Vagina (tissue), 2 donors: ENCODE results near the gene PRKACG. TPM values are rescaled to one million over a fixed set of nuclear protein-coding genes. Genes with fewer than 3 reads are reported as not detected.

Source experiments
- DNase-seq, 2 donors: peaks; one replicate each; pipeline ENCODE4 v3.0.0-alpha.2; 2017; ENCODE audit errors: extremely low spot score in 2 of 2
- H3K27ac ChIP-seq: fragments of 200-600 bp; sonication (generic); one replicate; pipeline ENCODE4 v1.5.1; 2019
- H3K27me3 ChIP-seq: fragments of 200-600 bp; sonication (generic); one replicate; pipeline ENCODE4 v1.5.1; 2019
- H3K36me3 ChIP-seq, 2 donors: fragments of 200-600 bp; sonication (generic); one replicate each; pipeline ENCODE4 v1.5.1; 2017 to 2019
- H3K4me1 ChIP-seq: fragments of 200-600 bp; sonication (generic); one replicate; pipeline ENCODE4 v1.5.1; 2019
- H3K4me3 ChIP-seq, 2 donors: fragments of 200-600 bp; sonication (generic); 1 replicate in 1 of 2; 2 replicates in 1 of 2; pipeline ENCODE4 v1.5.1; 2016 to 2019
- H3K9me3 ChIP-seq: fragments of 200-600 bp; sonication (generic); one replicate; pipeline ENCODE4 v1.5.1; 2019
- CTCF ChIP-seq, 3 experiments: fragments of 450-650 bp in 2 of 3; fragments of 200-600 bp in 1 of 3; sonication (generic) in 1 of 3; IDR thresholded peaks; one replicate each; pipeline ENCODE4 v1.5.1; 2017 to 2019; ENCODE audit warnings: antibody characterized with exemption in 3 of 3, mild to moderate bottlenecking in 2 of 3, moderate library complexity in 2 of 3
- POLR2A ChIP-seq, 2 donors: fragments of 450-650 bp; IDR thresholded peaks; one replicate each; pipeline ENCODE4 v1.6.1; 2017; ENCODE audit warnings: antibody characterized with exemption in 2 of 2, mild to moderate bottlenecking in 2 of 2, moderate library complexity in 2 of 2
- POLR2AphosphoS5 ChIP-seq, 2 donors: sonication (generic); formaldehyde crosslinking; IDR thresholded peaks; one replicate each; pipeline ENCODE4 v1.9.0; 2017; ENCODE audit warnings: antibody characterized with exemption in 2 of 2, mild to moderate bottlenecking in 2 of 2, low read depth in 1 of 2; ENCODE audit not compliant: insufficient read depth in 1 of 2
- intact Hi-C: fragments of 100-400 bp; cut with DNase I; formaldehyde crosslinking; loops from one replicate; pipeline ENCODE4 v1.15.1; 2023
- total RNA-seq: library from RNA; depleted of rRNA; stranded (reverse); fragments of >200 nt; gene quantifications from one replicate; pipeline ENCODE4 v1.2.3, GENCODE V29; 2016

The PRKACG gene
- total RNA-seq, 1 donor from 2014 or later, result not detected

- peaks cover 11% of the 10 kb centered on the region for H3K4me1 ChIP-seq
- no peak for TF ChIP-seq POLR2A (IDR thresholded peaks at IDR 0.05)
- TF ChIP-seq CTCF (IDR thresholded peaks at IDR 0.05), result no peak
- no peak for TF ChIP-seq POLR2AphosphoS5 (IDR thresholded peaks at IDR 0.05; ENCODE audit: insufficient read depth in 1 of 2, low read depth in 1 of 2)
- intact Hi-C loops, result no loop called here
- H3K27me3 ChIP-seq, result no peaks in the 10 kb centered on the region
- no peak overlapping the region for H3K27ac ChIP-seq
- DNase-seq, result no peak
- H3K36me3 ChIP-seq, result no peaks in the 10 kb centered on the region
- no peaks in the 10 kb centered on the region for H3K9me3 ChIP-seq
- no peak overlapping the region for H3K4me3 ChIP-seq
These were observed 32.1 kb downstream of the PRKACG start for GRCh38 chr9:68981789-68982188.

- H3K4me3 ChIP-seq, result no peak overlapping the region
- no peaks in the 10 kb centered on the region for H3K27me3 ChIP-seq
- H3K9me3 ChIP-seq, result no peaks in the 10 kb centered on the region
- DNase-seq, result no peak
- no peaks in the 10 kb centered on the region for H3K36me3 ChIP-seq
- H3K27ac ChIP-seq, result no peak overlapping the region
- H3K4me1 ChIP-seq, result peaks cover 19% of the 10 kb centered on the region
- TF ChIP-seq POLR2A (IDR thresholded peaks at IDR 0.05) (no peak), POLR2AphosphoS5 (IDR thresholded peaks at IDR 0.05; ENCODE audit: insufficient read depth in 1 of 2, low read depth in 1 of 2) (no peak), CTCF (IDR thresholded peaks at IDR 0.05) (no peak)
- intact Hi-C loops, result no loop called here
These were observed 33.5 kb downstream of the PRKACG start for GRCh38 chr9:68980341-68980914.

- H3K36me3 ChIP-seq, result no peaks in the 10 kb centered on the region
- H3K27ac ChIP-seq, result no peak overlapping the region
- no peak overlapping the region for H3K4me3 ChIP-seq
- no peak for TF ChIP-seq POLR2A (IDR thresholded peaks at IDR 0.05)
- TF ChIP-seq POLR2AphosphoS5 (IDR thresholded peaks at IDR 0.05; ENCODE audit: insufficient read depth in 1 of 2, low read depth in 1 of 2), result no peak
- no peak for TF ChIP-seq CTCF (IDR thresholded peaks at IDR 0.05)
- no peaks in the 10 kb centered on the region for H3K27me3 ChIP-seq
- H3K9me3 ChIP-seq, result no peaks in the 10 kb centered on the region
- H3K4me1 ChIP-seq, result peaks cover 25% of the 10 kb centered on the region
- no peak for DNase-seq
- intact Hi-C loops, result no loop called here
These were observed 34.2 kb downstream of the PRKACG start for GRCh38 chr9:68979538-68980314.

GRCh38 chr9:68978501-68978900 is 35.4 kb downstream of the PRKACG start:
- TF ChIP-seq CTCF (IDR thresholded peaks at IDR 0.05), result no peak
- TF ChIP-seq POLR2A (IDR thresholded peaks at IDR 0.05), result no peak
- TF ChIP-seq POLR2AphosphoS5 (IDR thresholded peaks at IDR 0.05; ENCODE audit: insufficient read depth in 1 of 2, low read depth in 1 of 2), result no peak
- no peaks in the 10 kb centered on the region for H3K36me3 ChIP-seq
- H3K4me1 ChIP-seq, result peaks cover 25% of the 10 kb centered on the region
- H3K9me3 ChIP-seq, result no peaks in the 10 kb centered on the region
- intact Hi-C loops, result no loop called here
- H3K27me3 ChIP-seq, result no peaks in the 10 kb centered on the region
- no peak for DNase-seq
- H3K4me3 ChIP-seq, result no peak overlapping the region
- H3K27ac ChIP-seq, result no peak overlapping the region

- Histone ChIP-seq H3K27ac (no peak overlapping the region), H3K27me3 (no peaks in the 10 kb centered on the region), H3K36me3 (no peaks in the 10 kb centered on the region), H3K4me1 (peaks cover 25% of the 10 kb centered on the region), H3K9me3 (no peaks in the 10 kb centered on the region), H3K4me3 (no peak overlapping the region)
- DNase-seq, result no peak
- intact Hi-C loops, result no loop called here
- no peak for TF ChIP-seq POLR2A (IDR thresholded peaks at IDR 0.05)
- no peak for TF ChIP-seq CTCF (IDR thresholded peaks at IDR 0.05)
- no peak for TF ChIP-seq POLR2AphosphoS5 (IDR thresholded peaks at IDR 0.05; ENCODE audit: insufficient read depth in 1 of 2, low read depth in 1 of 2)
These were observed 35.8 kb downstream of the PRKACG start for GRCh38 chr9:68978066-68978465.
